Prostate gland (tissue), 2 donors: ENCODE data around the gene EDN2. TPM values are rescaled to one million over a fixed set of nuclear protein-coding genes. Genes with fewer than 3 reads are reported as not detected.

ENCODE experiments used
- DNase-seq: peaks from one replicate; pipeline ENCODE4 v3.0.0-alpha.2; 2019; ENCODE audit warnings: low spot score
- H3K27ac ChIP-seq, 2 donors: fragments of 200-600 bp; sonication (generic); 2 replicates each; pipeline ENCODE4 v1.5.1; 2017 to 2019
- H3K27me3 ChIP-seq: fragments of 200-600 bp; sonication (generic); replicated peaks from 2 replicates; pipeline ENCODE4 v1.5.1; 2019; ENCODE audit not compliant: insufficient read depth
- H3K36me3 ChIP-seq, 2 donors: fragments of 200-600 bp; sonication (generic); 1 replicate in 1 of 2; 2 replicates in 1 of 2; pipeline versions ENCODE4 v1.5.1 to v1.8.1; 2017 to 2019
- H3K4me1 ChIP-seq: fragments of 200-600 bp; sonication (generic); replicated peaks from 2 replicates; pipeline ENCODE4 v1.5.1; 2019
- H3K4me3 ChIP-seq, 2 donors: fragments of 200-600 bp; sonication (generic); 2 replicates each; pipeline ENCODE4 v1.5.1; 2017 to 2019
- H3K9me3 ChIP-seq: fragments of 200-600 bp; sonication (generic); 2 replicates; pipeline ENCODE4 v1.5.1; 2017
- CTCF ChIP-seq, 4 experiments: fragments of 200-600 bp in 2 of 4; fragments of 450-650 bp in 2 of 4; sonication (generic) in 2 of 4; IDR thresholded peaks; 1 replicate in 3 of 4; 2 replicates in 1 of 4; pipeline ENCODE4 v1.5.1; 2016 to 2019; ENCODE audit warnings: antibody characterized with exemption in 4 of 4, mild to moderate bottlenecking in 2 of 4, moderate library complexity in 2 of 4
- POLR2A ChIP-seq: fragments of 450-650 bp; IDR thresholded peaks from one replicate; pipeline ENCODE4 v1.6.1; 2016; ENCODE audit warnings: antibody characterized with exemption, mild to moderate bottlenecking
- POLR2AphosphoS5 ChIP-seq: sonication (generic); formaldehyde crosslinking; IDR thresholded peaks from one replicate; pipeline ENCODE4 v1.6.1; 2017; ENCODE audit warnings: antibody characterized with exemption
- WGBS: methylation state at CpG from one replicate; pipeline ENCODE4 v1.1.5; 2018; 5-methylcytosine and 5-hydroxymethylcytosine counted together
- intact Hi-C: fragments of 100-400 bp; cut with DNase I; formaldehyde crosslinking; loops from one replicate; pipeline ENCODE4 v1.14.2; 2022
- total RNA-seq, 2 donors: library from RNA; depleted of rRNA; stranded (reverse); fragments of >200 nt; gene quantifications; one replicate each; pipeline ENCODE4 v1.1.0, GENCODE V29; 2016

Gene EDN2
- total RNA-seq, 2 donors from 2014 or later, result 2.6 to 12.6 TPM

DNA sequence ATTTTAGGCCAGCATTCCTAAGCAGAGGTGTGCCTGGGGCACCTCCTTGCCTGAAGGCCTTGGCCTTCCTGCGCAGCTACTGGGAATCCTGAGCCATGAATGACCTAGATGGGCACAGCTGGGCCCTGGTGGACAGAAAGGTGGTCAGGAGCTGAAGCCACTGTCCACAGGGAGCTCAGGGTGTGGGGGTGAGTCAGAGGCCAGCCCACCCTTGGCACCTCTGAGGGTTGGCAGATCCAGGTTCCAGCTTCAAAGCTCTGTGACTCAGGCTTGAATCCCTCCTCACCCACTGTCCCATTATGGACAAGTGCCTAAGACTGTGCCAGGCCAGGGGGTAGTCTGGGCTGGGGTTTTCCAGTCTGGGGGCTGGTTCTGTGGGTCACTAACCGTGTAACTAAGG lies 6.4 kb upstream of the EDN2 start:
- DNase-seq, result no peak
- intact Hi-C loops, result no loop called here
- H3K9me3 ChIP-seq, result no peaks in the 10 kb centered on the region
- H3K27me3 ChIP-seq, result no peaks in the 10 kb centered on the region
- H3K36me3 ChIP-seq, result no peaks in the 10 kb centered on the region
- H3K4me3 ChIP-seq, result no peak overlapping the region
- TF ChIP-seq CTCF (IDR thresholded peaks at IDR 0.05), result no peak
- no peak for TF ChIP-seq POLR2A
- TF ChIP-seq POLR2AphosphoS5, result no peak
- WGBS, result 56% methylated on average over 2 of the region's 2 CpGs
- no peak overlapping the region for H3K27ac ChIP-seq
- no peaks in the 10 kb centered on the region for H3K4me1 ChIP-seq

GRCh38 chr1:41489561-41489960 lies 5.1 kb upstream of the EDN2 start:
- no peaks in the 10 kb centered on the region for H3K36me3 ChIP-seq
- intact Hi-C loops, result loop anchor here (5.0 kb wide), 1 partner anchor 62 kb away; no protein-coding TSS in a partner anchor
- WGBS, result 89% methylated on average over 5 of the region's 5 CpGs
- H3K4me1 ChIP-seq, result peaks cover 5% of the 10 kb centered on the region
- H3K9me3 ChIP-seq, result no peaks in the 10 kb centered on the region
- H3K4me3 ChIP-seq, result no peak overlapping the region
- no peak for DNase-seq
- TF ChIP-seq POLR2AphosphoS5 (no peak), POLR2A (no peak), CTCF (IDR thresholded peaks at IDR 0.05) (no peak)
- H3K27ac ChIP-seq, result no peak overlapping the region
- H3K27me3 ChIP-seq, result no peaks in the 10 kb centered on the region

- Histone ChIP-seq H3K27ac (no peak overlapping the region), H3K9me3 (no peaks in the 10 kb centered on the region), H3K4me3 (no peak overlapping the region), H3K27me3 (no peaks in the 10 kb centered on the region), H3K36me3 (no peaks in the 10 kb centered on the region), H3K4me1 (peaks cover 16% of the 10 kb centered on the region)
- no peak for TF ChIP-seq CTCF (IDR thresholded peaks at IDR 0.05)
- no peak for TF ChIP-seq POLR2A
- no peak for TF ChIP-seq POLR2AphosphoS5
- DNase-seq, result no peak
- intact Hi-C loops, result loop anchor here (5.0 kb wide), 1 partner anchor 61 kb away; no protein-coding TSS in a partner anchor
- 80% methylated on average over 9 of the region's 11 CpGs for WGBS
Measured at GRCh38 chr1:41488040-41488951, 3.8 kb upstream of the EDN2 start.

- 70% methylated on average over 16 of the region's 16 CpGs for WGBS
- no peak for DNase-seq
- H3K9me3 ChIP-seq, result no peaks in the 10 kb centered on the region
- H3K36me3 ChIP-seq, result no peaks in the 10 kb centered on the region
- no peak overlapping the region for H3K4me3 ChIP-seq
- H3K4me1 ChIP-seq, result peaks cover 25% of the 10 kb centered on the region
- H3K27ac ChIP-seq, result no peak overlapping the region
- H3K27me3 ChIP-seq, result no peaks in the 10 kb centered on the region
- intact Hi-C loops, result loop anchor here (5.0 kb wide), 1 partner anchor 60 kb away; no protein-coding TSS in a partner anchor
- TF ChIP-seq CTCF (IDR thresholded peaks at IDR 0.05) (no peak), POLR2AphosphoS5 (no peak), POLR2A (no peak)
Measured at GRCh38 chr1:41487126-41488039, 2.9 kb upstream of the EDN2 start.
